ENCODE measurements around the gene NARF. TPM values are rescaled to one million over a fixed set of nuclear protein-coding genes. Genes with fewer than 3 reads are reported as not detected.
"Not testable (repeated sequence)": the region's sequence is repeated elsewhere in the genome, so short reads cannot be mapped to it uniquely, and the experiment has no call there.

The NARF gene
- total and polyA plus RNA-seq, 9 donors = 32.1 to 77.5 (median 55.4) TPM

- no peaks in the 10 kb centered on the region for H3K27me3 ChIP-seq (ENCODE audit: control insufficient read depth, insufficient read depth, low read length)
- H3K4me3 ChIP-seq (ENCODE audit: low read length) = no peak overlapping the region
- no peaks in the 10 kb centered on the region for H3K9me3 ChIP-seq (replicated peaks; ENCODE audit: control insufficient read depth, low read depth, low read length)
- no peaks in the 10 kb centered on the region for H3K36me3 ChIP-seq (ENCODE audit: control insufficient read depth, insufficient read depth, low read length)
- WGBS (ENCODE audit: insufficient coverage) = 40% methylated on average over 1 of the region's 7 CpGs
- no peak for DNase-seq
- H3K27ac ChIP-seq (ENCODE audit: low read length) = no peak overlapping the region
- peaks cover 30% of the 10 kb centered on the region for H3K4me1 ChIP-seq (ENCODE audit: control insufficient read depth, insufficient read depth, low read length)
Observed at GRCh38 chr17:82531431-82531881, 72.9 kb downstream of the NARF start.

DNA sequence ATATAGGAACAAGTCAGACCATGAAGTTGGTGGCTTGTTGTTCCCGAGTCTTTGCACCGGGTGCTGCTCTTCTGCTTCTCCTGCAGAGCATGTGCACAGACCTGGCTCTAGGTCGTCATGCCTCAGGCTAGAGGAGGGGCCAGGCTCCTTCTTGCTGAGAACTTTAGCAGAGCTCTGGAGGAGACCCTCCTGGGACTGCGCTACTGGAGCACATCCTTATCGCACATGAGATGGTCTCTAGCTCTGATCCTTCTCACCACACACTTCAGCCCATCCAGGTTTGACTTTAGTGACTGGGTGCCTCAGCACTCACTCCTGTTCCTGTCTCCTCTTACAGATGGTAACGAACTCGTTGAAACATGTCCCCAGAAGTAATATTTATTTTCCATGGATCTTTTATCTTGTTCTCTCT is 75.9 kb downstream of the NARF start:
- Histone ChIP-seq H3K27ac (ENCODE audit: low read length) (no peak overlapping the region), H3K27me3 (ENCODE audit: control insufficient read depth, insufficient read depth, low read length) (no peaks in the 10 kb centered on the region), H3K9me3 (replicated peaks; ENCODE audit: control insufficient read depth, low read depth, low read length) (no peaks in the 10 kb centered on the region), H3K4me3 (ENCODE audit: low read length) (no peak overlapping the region), H3K36me3 (ENCODE audit: control insufficient read depth, insufficient read depth, low read length) (no peaks in the 10 kb centered on the region), H3K4me1 (ENCODE audit: control insufficient read depth, insufficient read depth, low read length) (peaks cover 30% of the 10 kb centered on the region)
- DNase-seq = no peak
- 41% methylated on average over 5 of the region's 7 CpGs for WGBS (ENCODE audit: insufficient coverage)

DNA sequence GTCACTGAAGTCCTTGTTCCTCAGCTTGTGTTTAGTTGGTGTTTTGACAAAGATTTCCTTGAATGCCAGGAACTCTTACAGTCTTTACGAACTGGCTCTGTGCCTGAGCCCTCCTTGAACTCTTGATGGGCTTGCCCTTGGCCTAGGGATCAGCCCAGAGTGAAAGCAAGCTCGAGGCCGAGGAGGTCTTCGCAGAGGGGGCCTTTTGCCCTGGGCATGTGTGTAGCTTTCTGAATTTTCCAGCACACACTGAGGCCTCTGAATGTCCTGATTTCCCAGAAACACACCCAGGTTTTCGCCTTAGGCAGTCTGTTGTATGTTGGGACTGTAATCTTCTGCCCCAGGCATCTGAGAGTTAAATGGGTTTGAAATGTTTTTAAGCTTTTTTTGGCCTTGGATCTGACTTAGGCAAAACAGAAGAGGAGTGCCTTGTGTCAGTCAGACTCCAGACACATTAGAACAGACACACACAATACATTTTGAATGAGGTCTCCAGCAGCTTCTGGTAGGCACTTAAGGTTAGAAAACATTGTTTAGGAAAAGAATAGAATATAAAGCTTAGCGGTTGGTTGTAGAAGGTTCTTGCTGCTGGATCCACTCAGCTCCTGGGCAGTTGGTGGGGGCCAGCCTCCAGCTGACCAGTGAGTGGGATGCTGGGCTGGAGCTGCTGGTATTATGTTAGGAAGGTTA is 78.1 kb downstream of the NARF start:
- no peak for DNase-seq
- H3K27ac ChIP-seq (ENCODE audit: low read length) = peak overlapping the region; percentile 97
- no peaks in the 10 kb centered on the region for H3K27me3 ChIP-seq (ENCODE audit: control insufficient read depth, insufficient read depth, low read length)
- H3K4me3 ChIP-seq (ENCODE audit: low read length) = no peak overlapping the region
- no peaks in the 10 kb centered on the region for H3K9me3 ChIP-seq (replicated peaks; ENCODE audit: control insufficient read depth, low read depth, low read length)
- H3K4me1 ChIP-seq (ENCODE audit: control insufficient read depth, insufficient read depth, low read length) = peaks cover 25% of the 10 kb centered on the region
- WGBS (ENCODE audit: insufficient coverage) = 25% methylated on average over 2 of the region's 6 CpGs
- no peaks in the 10 kb centered on the region for H3K36me3 ChIP-seq (ENCODE audit: control insufficient read depth, insufficient read depth, low read length)

DNA sequence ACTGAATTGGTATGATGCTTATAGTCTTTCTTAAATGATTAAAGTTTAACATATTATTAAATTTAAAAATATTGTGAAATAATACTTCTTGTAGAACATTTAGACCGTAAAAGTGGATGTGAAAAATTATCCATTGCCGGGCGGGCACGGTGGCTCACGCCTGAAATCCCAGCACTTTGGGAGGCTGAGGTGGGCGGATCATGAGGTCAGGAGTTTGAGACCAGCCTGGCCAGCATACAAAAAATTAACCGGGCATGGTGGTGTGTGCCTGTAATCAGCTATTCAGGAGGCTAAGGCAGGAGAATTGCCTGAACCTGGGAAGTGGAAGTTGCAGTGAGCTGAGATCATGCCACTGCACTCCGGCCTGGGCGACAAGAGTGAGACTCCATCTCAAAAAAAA is 78.7 kb downstream of the NARF start:
- not testable (repeated sequence) for H3K4me3 ChIP-seq (ENCODE audit: low read length); H3K9me3 ChIP-seq (replicated peaks; ENCODE audit: control insufficient read depth, low read depth, low read length); DNase-seq; H3K27me3 ChIP-seq (ENCODE audit: control insufficient read depth, insufficient read depth, low read length); H3K36me3 ChIP-seq (ENCODE audit: control insufficient read depth, insufficient read depth, low read length)
- peak overlapping the region; percentile 97 for H3K27ac ChIP-seq (ENCODE audit: low read length)
- H3K4me1 ChIP-seq (ENCODE audit: control insufficient read depth, insufficient read depth, low read length) = peaks cover 25% of the 10 kb centered on the region
- WGBS (ENCODE audit: insufficient coverage) = 79% methylated on average over 7 of the region's 9 CpGs

DNA sequence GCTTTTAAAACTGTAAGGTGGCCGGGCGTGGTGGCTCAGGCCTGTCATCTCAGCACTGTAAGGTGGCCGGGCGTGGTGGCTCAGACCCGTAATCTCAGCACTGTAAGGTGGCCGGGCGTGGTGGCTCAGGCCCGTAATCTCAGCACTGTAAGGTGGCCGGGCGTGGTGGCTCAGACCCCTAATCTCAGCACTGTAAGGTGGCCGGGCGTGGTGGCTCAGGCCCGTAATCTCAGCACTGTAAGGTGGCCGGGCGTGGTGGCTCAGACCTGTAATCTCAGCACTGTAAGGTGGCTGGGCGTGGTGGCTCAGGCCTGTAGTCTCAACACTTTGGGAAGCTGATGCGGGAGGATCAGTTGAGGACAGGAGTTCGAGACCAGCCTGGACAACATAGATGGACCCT is 80.5 kb downstream of the NARF start:
- H3K4me1 ChIP-seq (ENCODE audit: control insufficient read depth, insufficient read depth, low read length) = peaks cover 32% of the 10 kb centered on the region
- not testable (repeated sequence) for H3K4me3 ChIP-seq (ENCODE audit: low read length); H3K27me3 ChIP-seq (ENCODE audit: control insufficient read depth, insufficient read depth, low read length); H3K36me3 ChIP-seq (ENCODE audit: control insufficient read depth, insufficient read depth, low read length); H3K9me3 ChIP-seq (replicated peaks; ENCODE audit: control insufficient read depth, low read depth, low read length); DNase-seq; H3K27ac ChIP-seq (ENCODE audit: low read length)
- 96% methylated on average over 16 of the region's 18 CpGs for WGBS (ENCODE audit: insufficient coverage)

Other genes starting within 250 kb of the NARF start
- 15.7 TPM for gene CCDC57, start 245.9 kb upstream of the NARF start, total RNA-seq
- gene CCDC57, start 245.9 kb upstream of the NARF start, polyA plus RNA-seq (ENCODE audit: insufficient read depth in 1 of 8, insufficient read length in 8 of 8, low replicate concordance in 1 of 8) = 10 to 100 TPM; 18.1 to 37.4 (median 30.8) TPM
- gene SLC16A3, start 229.7 kb upstream of the NARF start, total RNA-seq = 21.9 TPM
- gene SLC16A3, start 229.7 kb upstream of the NARF start, polyA plus RNA-seq (ENCODE audit: insufficient read depth in 1 of 8, insufficient read length in 8 of 8, low replicate concordance in 1 of 8) = 10 to 100 TPM; 21.9 to 47.3 (median 33.4) TPM
- 15.0 TPM for gene CSNK1D, start 185.0 kb upstream of the NARF start, total RNA-seq
- 10 to 100 TPM; 63.2 to 82.2 (median 73.2) TPM for gene CSNK1D, start 185.0 kb upstream of the NARF start, polyA plus RNA-seq (ENCODE audit: insufficient read depth in 1 of 8, insufficient read length in 8 of 8, low replicate concordance in 1 of 8)
- gene CD7, start 141.1 kb upstream of the NARF start, total RNA-seq = 0.22 TPM
- gene CD7, start 141.1 kb upstream of the NARF start, polyA plus RNA-seq (ENCODE audit: insufficient read depth in 1 of 8, insufficient read length in 8 of 8, low replicate concordance in 1 of 8) = 1 to 10 TPM in 2 of 8 donors, under 1 TPM in 6; 0.24 to 1.4 (median 0.69) TPM
- gene SECTM1, start 125.0 kb upstream of the NARF start, total RNA-seq = 5.3 TPM
- gene SECTM1, start 125.0 kb upstream of the NARF start, polyA plus RNA-seq (ENCODE audit: insufficient read depth in 1 of 8, insufficient read length in 8 of 8, low replicate concordance in 1 of 8) = 1 to 10 TPM; 2.6 to 6.3 (median 3.6) TPM
- 0.09 TPM for gene TEX19, start 99.5 kb upstream of the NARF start, total RNA-seq
- under 1 TPM in 7 of 8 donors, not detected in 1; 0.07 to 0.17 (median 0.09) TPM for gene TEX19, start 99.5 kb upstream of the NARF start, polyA plus RNA-seq (ENCODE audit: insufficient read depth in 1 of 8, insufficient read length in 8 of 8, low replicate concordance in 1 of 8)
- 2.2 TPM for gene UTS2R, start 87.0 kb upstream of the NARF start, total RNA-seq
- gene UTS2R, start 87.0 kb upstream of the NARF start, polyA plus RNA-seq (ENCODE audit: insufficient read depth in 1 of 8, insufficient read length in 8 of 8, low replicate concordance in 1 of 8) = 10 to 100 TPM in 4 of 8 donors, 1 to 10 TPM in 4; 4.8 to 16.5 (median 8.9) TPM
- 12.9 TPM for gene HEXD, start 40.4 kb upstream of the NARF start, total RNA-seq
- 10 to 100 TPM; 16.2 to 29.7 (median 21.2) TPM for gene HEXD, start 40.4 kb upstream of the NARF start, polyA plus RNA-seq (ENCODE audit: insufficient read depth in 1 of 8, insufficient read length in 8 of 8, low replicate concordance in 1 of 8)
- gene OGFOD3, start 40.2 kb upstream of the NARF start, total RNA-seq = 21.5 TPM
- gene OGFOD3, start 40.2 kb upstream of the NARF start, polyA plus RNA-seq (ENCODE audit: insufficient read depth in 1 of 8, insufficient read length in 8 of 8, low replicate concordance in 1 of 8) = 10 to 100 TPM; 17.2 to 25.9 (median 23.4) TPM
- gene CYBC1, start 8.0 kb upstream of the NARF start, total RNA-seq = 28.9 TPM
- 10 to 100 TPM; 30.7 to 53.5 (median 35.2) TPM for gene CYBC1, start 8.0 kb upstream of the NARF start, polyA plus RNA-seq (ENCODE audit: insufficient read depth in 1 of 8, insufficient read length in 8 of 8, low replicate concordance in 1 of 8)
- gene FOXK2, start 61.0 kb downstream of the NARF start, total RNA-seq = 31.8 TPM
- 10 to 100 TPM; 33.5 to 47.3 (median 39.1) TPM for gene FOXK2, start 61.0 kb downstream of the NARF start, polyA plus RNA-seq (ENCODE audit: insufficient read depth in 1 of 8, insufficient read length in 8 of 8, low replicate concordance in 1 of 8)
- 51.9 TPM for gene WDR45B, start 189.7 kb downstream of the NARF start, total RNA-seq
- gene WDR45B, start 189.7 kb downstream of the NARF start, polyA plus RNA-seq (ENCODE audit: insufficient read depth in 1 of 8, insufficient read length in 8 of 8, low replicate concordance in 1 of 8) = 10 to 100 TPM; 53.2 to 71.6 (median 63.3) TPM
- 28.2 TPM for gene RAB40B, start 240.0 kb downstream of the NARF start, total RNA-seq
- 10 to 100 TPM; 43.9 to 68.2 (median 50.3) TPM for gene RAB40B, start 240.0 kb downstream of the NARF start, polyA plus RNA-seq (ENCODE audit: insufficient read depth in 1 of 8, insufficient read length in 8 of 8, low replicate concordance in 1 of 8)

Data from muscle of leg (tissue), 11 donors.